ENCODE results near the gene SPATA21.
A peak's percentile ranks its signal among the peaks of the same experiment; 100 is the strongest.
"Not testable (repeated sequence)": the region's sequence is repeated elsewhere in the genome, so short reads cannot be mapped to it uniquely, and the experiment has no call there.

SPATA21 gene

DNA sequence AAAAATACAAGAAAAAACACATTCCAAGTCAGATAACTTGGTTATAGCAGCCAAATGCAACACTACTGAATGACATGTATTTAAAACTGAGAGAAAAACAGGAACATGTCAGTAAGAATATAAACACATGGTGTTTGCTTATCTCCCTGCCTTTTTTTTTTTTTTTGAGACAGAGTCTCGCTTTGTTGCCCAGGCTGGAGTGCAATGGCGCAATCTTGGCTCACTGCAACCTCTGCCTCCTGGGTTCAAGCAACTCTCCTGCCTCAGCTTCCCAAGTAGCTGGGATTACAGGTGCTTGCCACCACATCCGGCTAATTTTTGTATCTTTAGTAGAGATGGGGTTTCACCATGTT lies 72.1 kb downstream of the SPATA21 start:
- H3K9me3 ChIP-seq (ENCODE audit: control insufficient read depth, insufficient read depth, low read length); H3K36me3 ChIP-seq (ENCODE audit: control insufficient read depth, insufficient read depth, low read length); H3K9ac ChIP-seq (ENCODE audit: low read depth, low read length); H3K27ac ChIP-seq (ENCODE audit: low read depth, low read length); H3K4me3 ChIP-seq (ENCODE audit: low read depth, low read length); H3K27me3 ChIP-seq (ENCODE audit: control insufficient read depth, insufficient read depth, low read length): not testable (repeated sequence)
- peaks cover 14% of the 10 kb centered on the region; the same call in 1 of the 2 replicates for H3K4me1 ChIP-seq (ENCODE audit: control insufficient read depth, insufficient read depth, low read length)

DNA sequence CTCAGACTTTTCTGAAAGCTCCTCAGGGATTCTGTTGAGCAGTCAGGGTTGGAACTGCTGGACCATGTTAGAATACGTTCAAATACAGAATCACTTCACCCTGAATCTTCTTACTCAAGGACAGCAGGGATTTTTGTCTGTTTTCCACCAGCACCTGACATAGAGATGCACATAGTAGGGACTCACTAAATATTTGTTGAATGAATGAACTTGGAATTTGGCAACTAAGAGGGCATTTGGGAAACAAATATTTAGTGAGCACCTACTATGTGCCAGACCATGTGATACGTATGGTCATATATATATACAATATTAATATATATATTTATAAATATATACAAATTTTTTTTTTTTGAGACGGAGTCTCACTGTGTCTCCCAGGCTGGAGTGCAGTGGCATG lies 80.4 kb downstream of the SPATA21 start:
- peaks cover 3% of the 10 kb centered on the region; the same call in 1 of the 2 replicates for H3K4me1 ChIP-seq (ENCODE audit: control insufficient read depth, insufficient read depth, low read length)
- no peaks in the 10 kb centered on the region for H3K27me3 ChIP-seq (ENCODE audit: control insufficient read depth, insufficient read depth, low read length)
- H3K9ac ChIP-seq (ENCODE audit: low read depth, low read length), result no peak overlapping the region
- H3K9me3 ChIP-seq (ENCODE audit: control insufficient read depth, insufficient read depth, low read length), result no peaks in the 10 kb centered on the region
- H3K36me3 ChIP-seq (ENCODE audit: control insufficient read depth, insufficient read depth, low read length), result no peaks in the 10 kb centered on the region
- no peak overlapping the region for H3K27ac ChIP-seq (ENCODE audit: low read depth, low read length)
- no peak overlapping the region for H3K4me3 ChIP-seq (ENCODE audit: low read depth, low read length)

DNA sequence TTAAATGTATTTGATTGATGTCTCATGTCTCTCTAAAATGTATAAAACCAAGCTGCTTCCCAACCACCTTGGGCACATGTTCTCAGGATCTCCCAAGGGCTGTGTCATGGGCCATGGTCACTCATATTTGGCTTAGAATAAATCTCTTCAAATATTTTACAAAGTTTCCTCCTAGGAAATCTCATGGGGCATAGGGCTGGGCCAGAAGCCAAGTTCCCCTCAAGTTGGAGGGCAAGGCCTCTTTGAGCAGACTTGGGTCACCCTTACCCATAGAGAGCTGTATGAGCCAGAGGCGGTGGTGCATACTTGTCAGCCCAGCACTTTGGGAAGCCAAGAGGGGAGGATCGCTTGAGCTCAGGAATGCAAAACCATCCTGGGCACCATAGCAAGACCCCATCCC lies 82.6 kb downstream of the SPATA21 start:
- Histone ChIP-seq H3K9me3 (ENCODE audit: control insufficient read depth, insufficient read depth, low read length) (no peaks in the 10 kb centered on the region), H3K27me3 (ENCODE audit: control insufficient read depth, insufficient read depth, low read length) (no peaks in the 10 kb centered on the region), H3K36me3 (ENCODE audit: control insufficient read depth, insufficient read depth, low read length) (no peaks in the 10 kb centered on the region)

DNA sequence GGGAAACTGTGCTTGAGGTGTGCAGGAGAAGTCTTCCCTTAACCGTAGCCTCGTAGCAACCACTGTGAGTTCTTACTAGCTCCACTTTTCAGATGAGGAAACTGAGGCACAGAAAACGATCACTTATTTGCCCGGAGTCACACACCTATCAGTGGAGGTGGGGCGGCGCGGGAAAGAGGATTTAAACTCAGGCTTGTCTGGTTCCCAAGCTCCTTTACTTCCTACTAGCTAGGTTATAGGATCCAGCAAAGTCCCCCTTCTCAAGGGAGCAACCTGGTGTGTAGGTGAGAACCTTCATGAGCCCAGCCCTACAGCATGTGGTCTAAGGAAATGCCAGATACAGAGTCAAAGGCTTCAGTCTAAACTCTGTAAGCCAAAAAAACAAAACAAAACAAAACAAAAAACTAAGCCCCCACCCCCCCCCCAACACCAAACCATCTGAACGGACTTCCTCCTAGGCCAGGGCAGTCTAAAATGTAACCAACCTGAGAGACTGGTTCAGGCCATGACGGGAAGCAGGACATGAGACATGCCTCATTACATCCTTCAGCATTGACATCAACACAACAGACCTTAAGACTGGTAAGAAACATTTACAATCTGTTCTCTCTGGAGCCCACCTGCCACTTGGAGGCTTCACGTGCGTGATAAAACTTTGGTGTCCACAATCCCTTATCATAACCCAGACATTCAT lies 84.2 kb downstream of the SPATA21 start:
- no peaks in the 10 kb centered on the region for H3K9me3 ChIP-seq (ENCODE audit: control insufficient read depth, insufficient read depth, low read length)
- H3K4me1 ChIP-seq (ENCODE audit: control insufficient read depth, insufficient read depth, low read length), result peaks cover 11% of the 10 kb centered on the region
- H3K27me3 ChIP-seq (ENCODE audit: control insufficient read depth, insufficient read depth, low read length), result no peaks in the 10 kb centered on the region
- H3K36me3 ChIP-seq (ENCODE audit: control insufficient read depth, insufficient read depth, low read length), result no peaks in the 10 kb centered on the region
- peak overlapping the region; percentile 68 for H3K9ac ChIP-seq (ENCODE audit: low read depth, low read length)
- peak overlapping the region; percentile 79 for H3K27ac ChIP-seq (ENCODE audit: low read depth, low read length)
- peak overlapping the region; percentile 88 for H3K4me3 ChIP-seq (ENCODE audit: low read depth, low read length)

More for the DNA sequence above, 82.6 kb downstream of the SPATA21 start:
- H3K9ac ChIP-seq (ENCODE audit: low read depth, low read length), result no peak overlapping the region
- no peak overlapping the region for H3K27ac ChIP-seq (ENCODE audit: low read depth, low read length)
- H3K4me3 ChIP-seq (ENCODE audit: low read depth, low read length), result no peak overlapping the region
- peaks cover 11% of the 10 kb centered on the region for H3K4me1 ChIP-seq (ENCODE audit: control insufficient read depth, insufficient read depth, low read length)

DNA sequence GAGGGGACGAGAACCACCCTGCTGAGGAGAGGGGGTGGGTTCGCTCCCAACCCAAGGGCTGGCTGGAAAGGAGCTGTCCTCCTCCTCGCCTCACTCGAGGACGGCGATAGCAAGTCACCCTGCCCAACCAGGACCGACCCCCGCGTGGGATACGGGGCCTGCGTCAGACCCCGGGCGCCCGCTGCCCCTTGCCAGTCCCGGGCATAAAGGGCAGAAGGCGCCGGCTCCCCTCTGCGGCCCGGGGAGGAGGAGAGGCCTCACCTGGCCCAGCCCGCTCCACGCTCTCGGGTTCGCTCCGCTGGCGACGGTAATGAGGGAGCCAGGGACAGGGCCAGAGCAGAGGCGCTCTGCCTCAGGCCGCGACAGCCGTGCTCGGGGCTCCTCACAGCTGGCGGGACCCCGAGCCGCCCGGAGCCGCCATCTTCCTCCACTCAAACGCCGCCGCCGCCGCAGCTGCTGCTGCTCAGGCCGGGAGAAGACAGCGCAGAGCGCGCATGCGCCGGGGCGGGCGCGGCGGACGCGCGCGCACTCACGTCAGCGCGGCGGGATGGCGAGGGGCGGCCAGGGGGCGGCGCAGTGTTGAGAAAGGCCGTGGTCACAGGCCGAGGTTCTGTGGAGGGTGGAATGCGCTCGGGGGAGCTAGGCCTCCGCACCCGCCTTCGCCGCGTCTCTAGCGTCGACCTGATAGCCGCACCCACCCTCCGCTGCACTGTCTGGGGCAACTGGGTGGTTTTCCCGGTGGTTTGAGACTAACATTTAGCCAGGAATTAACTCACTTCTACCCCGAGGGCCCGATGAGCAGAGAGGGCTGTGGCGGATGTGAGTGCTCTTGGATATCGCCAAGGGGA lies 85.0 kb downstream of the SPATA21 start, which contains the start of gene FBXO42:
Gene FBXO42, minus strand, starts transcription at position 487 of the 848 bp plus-strand sequence. CDS start 37,062 bp downstream, outside the sequence.
- Histone ChIP-seq H3K4me1 (ENCODE audit: control insufficient read depth, insufficient read depth, low read length) (peaks cover 11% of the 10 kb centered on the region), H3K9me3 (ENCODE audit: control insufficient read depth, insufficient read depth, low read length) (no peaks in the 10 kb centered on the region), H3K36me3 (ENCODE audit: control insufficient read depth, insufficient read depth, low read length) (no peaks in the 10 kb centered on the region), H3K4me3 (ENCODE audit: low read depth, low read length) (peak within 1 kb of the TSS; percentile 88), H3K27ac (ENCODE audit: low read depth, low read length) (peak within 1 kb of the TSS; percentile 79), H3K9ac (ENCODE audit: low read depth, low read length) (peak within 1 kb of the TSS; percentile 80), H3K27me3 (ENCODE audit: control insufficient read depth, insufficient read depth, low read length) (no peaks in the 10 kb centered on the region)

DNA sequence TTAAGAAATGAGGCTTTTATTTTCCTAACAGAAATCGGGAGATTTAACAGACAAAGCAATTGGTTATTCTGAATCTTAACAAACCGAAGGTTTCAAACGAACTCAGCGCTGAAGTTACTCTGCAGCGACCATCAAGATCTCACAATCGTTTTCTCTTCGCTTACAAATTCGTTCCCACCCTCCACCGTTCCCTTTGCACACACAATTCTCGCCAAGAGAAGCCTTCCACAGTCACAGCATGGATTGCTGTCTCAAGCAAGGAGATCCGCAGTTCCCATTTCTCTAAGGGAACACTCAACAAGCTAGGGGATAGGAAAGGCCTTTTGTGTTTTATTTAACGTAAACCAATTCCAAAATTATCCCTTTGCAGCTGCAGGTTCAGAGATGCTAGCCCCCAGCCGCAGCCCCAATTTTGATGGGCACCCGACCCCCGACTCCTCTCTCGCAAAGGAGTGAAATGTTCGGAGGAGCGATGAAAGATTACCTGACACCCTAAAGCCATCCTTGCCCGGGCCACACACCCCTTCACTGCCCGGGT lies 85.7 kb downstream of the SPATA21 start:
- Histone ChIP-seq H3K4me3 (ENCODE audit: low read depth, low read length) (peak overlapping the region; percentile 88), H3K9ac (ENCODE audit: low read depth, low read length) (peak overlapping the region; percentile 80), H3K27me3 (ENCODE audit: control insufficient read depth, insufficient read depth, low read length) (no peaks in the 10 kb centered on the region), H3K4me1 (ENCODE audit: control insufficient read depth, insufficient read depth, low read length) (peaks cover 11% of the 10 kb centered on the region), H3K27ac (ENCODE audit: low read depth, low read length) (peak overlapping the region; percentile 79), H3K36me3 (ENCODE audit: control insufficient read depth, insufficient read depth, low read length) (no peaks in the 10 kb centered on the region), H3K9me3 (ENCODE audit: control insufficient read depth, insufficient read depth, low read length) (no peaks in the 10 kb centered on the region)

DNA sequence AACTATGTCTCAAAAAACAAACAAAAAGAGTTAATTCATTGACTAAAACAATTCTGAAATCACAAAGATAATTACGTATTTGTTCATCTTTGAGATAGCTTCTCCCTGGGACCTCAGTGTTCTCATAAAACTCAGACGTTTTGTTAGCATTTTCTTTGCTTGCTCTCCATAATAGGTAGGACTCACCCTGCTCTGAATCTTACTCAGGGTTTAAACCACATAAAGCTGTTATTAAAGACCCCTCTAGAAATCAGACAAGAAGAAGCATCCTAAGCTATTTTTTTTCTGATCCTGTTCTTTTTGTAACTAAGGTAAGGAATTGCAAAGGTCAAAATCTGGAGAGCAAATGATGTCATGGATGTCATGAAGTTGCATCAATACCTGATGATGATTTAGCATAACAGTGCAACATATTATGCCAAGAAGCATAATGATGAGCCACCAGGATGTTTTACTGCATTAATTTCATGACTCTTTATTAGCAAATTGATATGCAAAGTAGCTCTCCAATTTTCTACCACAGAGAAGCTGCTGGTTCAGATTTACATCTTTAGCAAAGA lies 87.3 kb downstream of the SPATA21 start:
- Histone ChIP-seq H3K27ac (ENCODE audit: low read depth, low read length) (no peak overlapping the region), H3K4me1 (ENCODE audit: control insufficient read depth, insufficient read depth, low read length) (peaks cover 11% of the 10 kb centered on the region)

More for the DNA sequence above, 87.3 kb downstream of the SPATA21 start:
- H3K36me3 ChIP-seq (ENCODE audit: control insufficient read depth, insufficient read depth, low read length), result no peaks in the 10 kb centered on the region
- no peak overlapping the region for H3K4me3 ChIP-seq (ENCODE audit: low read depth, low read length)
- H3K9ac ChIP-seq (ENCODE audit: low read depth, low read length), result no peak overlapping the region
- H3K27me3 ChIP-seq (ENCODE audit: control insufficient read depth, insufficient read depth, low read length), result no peaks in the 10 kb centered on the region
- no peaks in the 10 kb centered on the region for H3K9me3 ChIP-seq (ENCODE audit: control insufficient read depth, insufficient read depth, low read length)
